ENCODE measurements around the gene ARID3C.

ARID3C gene

GRCh38 chr9:34580358-34580757 is 48.5 kb downstream of the ARID3C start:
- H3K27me3 Mint-ChIP-seq, result peaks cover 73% of the 10 kb centered on the region
- ATAC-seq, result no peak
- H3K9me3 Mint-ChIP-seq, result no peaks in the 10 kb centered on the region
- H3K4me1 Mint-ChIP-seq, result peaks cover 14% of the 10 kb centered on the region
- DNase-seq, result no peak
- H3K27ac Mint-ChIP-seq, result no peak overlapping the region
- no peak overlapping the region for H3K4me3 Mint-ChIP-seq

- H3K4me1 Mint-ChIP-seq, result peaks cover 14% of the 10 kb centered on the region
- no peaks in the 10 kb centered on the region for H3K9me3 Mint-ChIP-seq
- H3K27ac Mint-ChIP-seq, result no peak overlapping the region
- ATAC-seq (no peak), DNase-seq (no peak)
- peaks cover 73% of the 10 kb centered on the region for H3K27me3 Mint-ChIP-seq
- no peak overlapping the region for H3K4me3 Mint-ChIP-seq
Observed at GRCh38 chr9:34579808-34580163, 49.1 kb downstream of the ARID3C start.

GRCh38 chr9:34579104-34579807 is 49.6 kb downstream of the ARID3C start:
- Mint-ChIP-seq H3K4me1 (peaks cover 14% of the 10 kb centered on the region), H3K27ac (no peak overlapping the region), H3K9me3 (no peaks in the 10 kb centered on the region), H3K27me3 (peaks cover 73% of the 10 kb centered on the region), H3K4me3 (no peak overlapping the region)
- no peak for DNase-seq
- ATAC-seq, result no peak

GRCh38 chr9:34578241-34579103 is 50.4 kb downstream of the ARID3C start:
- peaks cover 14% of the 10 kb centered on the region for H3K4me1 Mint-ChIP-seq
- DNase-seq, result peak in 1 of 2 donors; percentile 21
- no peaks in the 10 kb centered on the region for H3K9me3 Mint-ChIP-seq
- peaks cover 77% of the 10 kb centered on the region for H3K27me3 Mint-ChIP-seq
- H3K27ac Mint-ChIP-seq, result no peak overlapping the region
- H3K4me3 Mint-ChIP-seq, result no peak overlapping the region
- ATAC-seq, result peak; percentile 58

GRCh38 chr9:34577400-34578240 is 51.2 kb downstream of the ARID3C start:
- no peaks in the 10 kb centered on the region for H3K9me3 Mint-ChIP-seq
- H3K27me3 Mint-ChIP-seq, result peaks cover 80% of the 10 kb centered on the region
- ATAC-seq (peak; percentile 15), DNase-seq (no peak)
- peak overlapping the region; percentile 66 to 80 for H3K4me3 Mint-ChIP-seq
- H3K27ac Mint-ChIP-seq, result peak overlapping the region in 1 of 2 donors; percentile 36
- H3K4me1 Mint-ChIP-seq, result peaks cover 14% of the 10 kb centered on the region

- Mint-ChIP-seq H3K9me3 (no peaks in the 10 kb centered on the region), H3K27ac (no peak overlapping the region), H3K4me3 (peak overlapping the region; percentile 66 to 80), H3K4me1 (peaks cover 14% of the 10 kb centered on the region), H3K27me3 (peaks cover 83% of the 10 kb centered on the region)
- no peak for ATAC-seq
- no peak for DNase-seq
Observed at GRCh38 chr9:34576597-34577399, 52.1 kb downstream of the ARID3C start.

GRCh38 chr9:34575862-34576596 is 52.8 kb downstream of the ARID3C start:
- no peak for DNase-seq

GRCh38 chr9:34575241-34575640 is 53.6 kb downstream of the ARID3C start:
- DNase-seq (no peak), ATAC-seq (no peak)
- Mint-ChIP-seq H3K4me1 (peaks cover 14% of the 10 kb centered on the region), H3K27ac (no peak overlapping the region), H3K9me3 (no peaks in the 10 kb centered on the region), H3K4me3 (no peak overlapping the region), H3K27me3 (peaks cover 82% of the 10 kb centered on the region)

More at GRCh38 chr9:34575862-34576596, 52.8 kb downstream of the ARID3C start:
- Mint-ChIP-seq H3K27ac (no peak overlapping the region), H3K9me3 (no peaks in the 10 kb centered on the region), H3K4me3 (no peak overlapping the region), H3K4me1 (peaks cover 14% of the 10 kb centered on the region), H3K27me3 (peaks cover 87% of the 10 kb centered on the region)
- ATAC-seq, result no peak

- Mint-ChIP-seq H3K4me3 (no peak overlapping the region), H3K4me1 (peaks cover 14% of the 10 kb centered on the region), H3K9me3 (no peaks in the 10 kb centered on the region), H3K27me3 (peaks cover 76% of the 10 kb centered on the region), H3K27ac (no peak overlapping the region)
- ATAC-seq, result no peak
- DNase-seq, result no peak
Observed at GRCh38 chr9:34574571-34574970, 54.3 kb downstream of the ARID3C start.

GRCh38 chr9:34573599-34574325 is 55.1 kb downstream of the ARID3C start:
- DNase-seq (no peak), ATAC-seq (peak; percentile 25)
- no peak overlapping the region for H3K4me3 Mint-ChIP-seq
- H3K27ac Mint-ChIP-seq, result no peak overlapping the region
- peaks cover 9% of the 10 kb centered on the region for H3K4me1 Mint-ChIP-seq
- no peaks in the 10 kb centered on the region for H3K9me3 Mint-ChIP-seq
- peaks cover 68% of the 10 kb centered on the region for H3K27me3 Mint-ChIP-seq

GRCh38 chr9:34572628-34573027 is 56.2 kb downstream of the ARID3C start:
- ATAC-seq, result no peak
- H3K4me3 Mint-ChIP-seq, result no peak overlapping the region
- peaks cover 7% of the 10 kb centered on the region for H3K4me1 Mint-ChIP-seq
- DNase-seq, result no peak
- no peaks in the 10 kb centered on the region for H3K9me3 Mint-ChIP-seq
- H3K27me3 Mint-ChIP-seq, result peaks cover 59% of the 10 kb centered on the region
- no peak overlapping the region for H3K27ac Mint-ChIP-seq

GRCh38 chr9:34572092-34572491 is 56.8 kb downstream of the ARID3C start:
- Mint-ChIP-seq H3K27me3 (peaks cover 58% of the 10 kb centered on the region), H3K9me3 (no peaks in the 10 kb centered on the region), H3K4me1 (peaks cover 1% of the 10 kb centered on the region), H3K4me3 (no peak overlapping the region), H3K27ac (no peak overlapping the region)
- ATAC-seq (no peak), DNase-seq (no peak)

GRCh38 chr9:34571481-34571810 is 57.4 kb downstream of the ARID3C start:
- H3K4me1 Mint-ChIP-seq, result no peaks in the 10 kb centered on the region
- no peaks in the 10 kb centered on the region for H3K9me3 Mint-ChIP-seq
- DNase-seq (no peak), ATAC-seq (no peak)
- no peak overlapping the region for H3K4me3 Mint-ChIP-seq
- H3K27ac Mint-ChIP-seq, result no peak overlapping the region
- peaks cover 58% of the 10 kb centered on the region for H3K27me3 Mint-ChIP-seq

All from stimulated activated naive CD8-positive, alpha-beta T cell treated with anti-CD3 and anti-CD28 coated beads, Interleukin-15, amount 100 ng/mL, for 72 hours (primary cell).